GM19324 (cell line): ENCODE results near the gene IL12A.

Experiments
- ATAC-seq: cut with Tn5 transposase; IDR thresholded peaks from one replicate; pipeline ENCODE4 v1.9.1; 2021; ENCODE audit warnings: mild to moderate bottlenecking, moderate library complexity; ENCODE audit not compliant: unreplicated experiment, low FRiP score

IL12A gene

DNA sequence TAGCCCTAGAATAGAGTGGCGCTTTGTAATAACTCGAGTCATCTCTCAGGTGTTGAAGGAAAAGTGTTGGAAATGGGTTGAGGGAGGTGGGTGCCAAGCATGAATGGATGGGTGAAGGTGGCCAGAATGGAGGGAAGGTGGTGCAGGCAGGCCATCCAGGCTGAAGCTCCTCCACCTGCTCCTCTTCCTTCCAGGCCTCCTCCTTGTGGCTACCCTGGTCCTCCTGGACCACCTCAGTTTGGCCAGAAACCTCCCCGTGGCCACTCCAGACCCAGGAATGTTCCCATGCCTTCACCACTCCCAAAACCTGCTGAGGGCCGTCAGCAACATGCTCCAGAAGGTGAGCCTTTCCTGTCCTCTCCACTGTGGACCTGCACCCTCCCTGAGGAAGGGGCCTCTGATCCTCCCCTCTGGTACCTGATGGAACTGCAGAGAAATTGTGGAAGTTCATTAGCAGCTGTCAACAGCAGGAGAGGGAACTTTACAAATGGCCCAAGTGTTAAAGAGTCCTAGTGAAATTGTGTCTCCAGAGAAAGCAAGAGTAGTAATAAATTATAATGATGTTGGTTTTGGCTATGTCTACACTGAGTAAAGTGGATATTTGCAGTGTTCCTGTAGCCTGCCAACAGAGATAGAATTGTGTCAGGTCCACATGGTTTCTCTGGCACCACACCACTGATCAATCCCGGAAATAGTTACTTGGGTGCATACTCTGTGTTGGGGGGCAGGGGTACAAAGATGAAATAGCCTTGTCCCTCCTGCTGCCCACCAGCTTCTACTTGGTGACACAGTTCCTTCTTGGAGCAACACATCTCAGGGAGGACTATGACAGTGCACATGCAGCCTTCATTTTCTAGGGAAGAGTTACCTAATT is 1.6 kb downstream of the IL12A start:
- ATAC-seq, result no peak

DNA sequence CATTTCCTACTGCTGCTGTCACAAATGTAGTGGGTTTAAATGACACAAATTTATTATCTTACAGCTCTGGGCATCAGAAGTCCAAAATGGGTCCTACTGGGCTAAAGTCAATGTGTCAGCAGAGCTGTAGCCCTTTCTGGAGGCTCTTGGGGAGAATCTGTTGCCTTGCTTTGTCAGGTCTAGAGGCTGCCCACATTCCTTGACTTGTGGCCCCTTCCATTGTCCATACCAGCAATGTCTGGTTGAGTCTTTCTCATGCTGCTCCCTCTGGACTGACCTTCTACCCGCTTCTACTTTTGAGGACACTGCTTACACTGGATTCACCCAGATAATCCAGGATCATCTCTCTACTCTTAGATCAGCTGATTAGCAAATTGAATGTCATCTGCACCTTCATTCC is 3.0 kb downstream of the IL12A start:
- ATAC-seq, result no peak

DNA sequence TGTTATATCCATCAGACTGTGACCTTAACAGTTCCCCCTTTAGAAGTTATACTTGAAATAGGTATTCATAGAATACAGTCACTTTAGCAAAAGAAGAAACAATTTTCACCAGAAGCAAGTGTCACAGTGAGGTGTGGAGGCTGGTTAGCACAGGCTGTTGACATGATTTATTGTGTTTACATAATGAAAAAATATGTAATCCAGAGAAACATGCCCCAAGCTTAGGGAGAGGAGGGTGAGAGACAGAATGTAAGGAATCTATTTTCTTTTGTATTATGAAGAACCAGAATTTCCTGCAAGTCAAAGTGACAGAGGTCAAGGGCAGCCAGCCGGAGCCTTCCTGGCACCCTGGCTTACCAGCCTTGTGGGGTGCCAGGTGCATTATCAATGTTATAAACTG is 4.0 kb downstream of the IL12A start:
- ATAC-seq, result no peak

DNA sequence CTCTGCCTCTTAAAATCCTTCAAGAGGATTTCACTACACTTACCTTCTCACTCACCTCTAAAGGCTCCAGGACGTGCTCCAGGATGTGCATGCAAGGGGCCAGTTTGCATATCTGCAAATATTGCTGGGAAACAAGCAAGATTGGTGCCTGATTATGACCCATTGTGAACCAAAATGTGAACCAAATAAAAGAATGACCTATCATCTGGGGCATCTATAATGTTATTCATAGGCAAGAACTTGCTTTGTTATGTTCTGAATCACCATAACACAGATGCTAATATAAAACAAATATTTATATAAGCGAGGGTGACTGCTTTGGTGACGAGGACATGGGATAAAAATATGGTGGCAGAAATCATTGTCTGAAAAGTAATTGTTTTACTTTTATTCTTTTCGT is 5.5 kb downstream of the IL12A start:
- ATAC-seq, result no peak

DNA sequence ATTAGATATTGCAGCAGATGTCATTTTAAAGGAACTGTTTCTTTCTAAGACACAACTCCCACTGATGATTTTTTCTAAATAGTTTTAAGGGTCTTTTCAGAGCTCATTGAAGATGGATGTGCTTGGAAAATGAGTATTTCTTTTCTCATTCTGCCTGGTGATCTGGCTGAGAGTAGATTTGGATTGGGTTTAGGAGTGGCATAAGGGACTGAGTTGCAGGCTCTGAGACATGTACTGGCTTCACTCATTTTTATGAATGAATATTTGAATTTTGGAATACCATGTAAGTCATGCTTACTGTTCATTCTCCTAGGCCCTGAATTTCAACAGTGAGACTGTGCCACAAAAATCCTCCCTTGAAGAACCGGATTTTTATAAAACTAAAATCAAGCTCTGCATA is 6.5 kb downstream of the IL12A start:
- ATAC-seq, result no peak

DNA sequence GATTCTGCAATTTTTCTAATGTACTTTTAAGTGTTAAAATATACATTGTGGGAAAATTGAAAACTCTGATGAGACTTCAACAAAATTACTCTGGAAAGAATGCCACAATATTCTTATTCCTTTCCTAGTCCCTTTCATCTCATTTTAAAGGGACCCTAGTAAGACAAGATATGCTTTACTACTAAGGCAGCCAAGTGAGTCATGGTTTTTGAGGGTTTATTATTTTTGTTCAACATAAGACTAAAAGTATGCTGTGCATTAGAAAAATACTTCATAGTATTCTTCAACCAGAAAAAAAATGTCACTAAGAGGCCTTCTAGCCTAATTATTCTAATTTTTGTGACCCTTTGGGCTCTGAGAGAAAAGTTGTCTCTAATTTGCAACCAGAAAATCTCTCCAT is 7.4 kb downstream of the IL12A start:
- ATAC-seq, result no peak

DNA sequence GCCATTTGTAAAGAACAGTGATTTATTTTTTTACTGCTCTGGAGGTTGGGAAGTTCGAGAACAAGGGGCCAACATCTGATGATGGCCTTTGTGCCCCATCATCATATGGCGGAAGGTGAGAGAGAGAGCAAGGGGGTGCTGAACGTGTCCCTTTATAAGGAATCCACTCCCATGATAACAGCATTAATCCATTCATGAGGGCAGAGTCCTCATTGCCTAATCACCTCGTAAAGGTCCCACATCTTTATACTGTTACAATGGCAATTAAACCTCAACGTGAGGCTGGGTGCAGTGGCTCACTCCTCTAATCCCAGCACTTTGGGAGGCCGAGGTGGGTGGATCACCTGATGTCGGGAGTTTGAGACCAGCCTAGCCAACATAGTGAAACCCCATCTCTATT is 8.3 kb downstream of the IL12A start:
- ATAC-seq, result no peak

DNA sequence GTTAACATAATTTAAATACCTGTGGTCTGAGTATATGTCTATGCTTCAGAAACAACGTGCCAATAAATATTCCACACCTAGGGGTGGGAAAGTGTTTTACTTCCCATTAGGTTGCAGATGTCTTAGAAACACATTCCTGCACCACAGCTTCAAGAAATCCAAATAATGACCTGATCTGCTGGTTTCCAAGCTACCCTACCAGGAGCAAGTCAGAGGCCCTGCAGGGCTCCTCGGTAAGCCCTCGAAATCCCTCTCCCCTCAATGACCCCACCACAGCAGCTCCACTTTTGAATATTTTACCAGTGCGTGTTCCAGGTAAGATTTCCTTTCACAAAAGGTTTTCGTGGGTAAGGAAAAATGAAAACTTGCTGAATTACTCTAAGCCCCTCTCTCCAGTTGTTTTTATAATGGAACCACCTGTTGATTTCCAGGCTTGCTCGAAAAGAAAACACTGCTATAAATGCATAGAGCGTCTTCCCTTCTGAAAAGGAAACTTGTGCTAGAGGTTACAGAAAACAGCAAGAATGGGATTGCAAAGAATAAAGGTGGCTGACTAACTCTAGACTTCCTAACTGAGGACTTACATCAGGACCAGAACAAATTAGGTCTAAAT is 12.6 kb downstream of the IL12A start:
- ATAC-seq, result no peak

DNA sequence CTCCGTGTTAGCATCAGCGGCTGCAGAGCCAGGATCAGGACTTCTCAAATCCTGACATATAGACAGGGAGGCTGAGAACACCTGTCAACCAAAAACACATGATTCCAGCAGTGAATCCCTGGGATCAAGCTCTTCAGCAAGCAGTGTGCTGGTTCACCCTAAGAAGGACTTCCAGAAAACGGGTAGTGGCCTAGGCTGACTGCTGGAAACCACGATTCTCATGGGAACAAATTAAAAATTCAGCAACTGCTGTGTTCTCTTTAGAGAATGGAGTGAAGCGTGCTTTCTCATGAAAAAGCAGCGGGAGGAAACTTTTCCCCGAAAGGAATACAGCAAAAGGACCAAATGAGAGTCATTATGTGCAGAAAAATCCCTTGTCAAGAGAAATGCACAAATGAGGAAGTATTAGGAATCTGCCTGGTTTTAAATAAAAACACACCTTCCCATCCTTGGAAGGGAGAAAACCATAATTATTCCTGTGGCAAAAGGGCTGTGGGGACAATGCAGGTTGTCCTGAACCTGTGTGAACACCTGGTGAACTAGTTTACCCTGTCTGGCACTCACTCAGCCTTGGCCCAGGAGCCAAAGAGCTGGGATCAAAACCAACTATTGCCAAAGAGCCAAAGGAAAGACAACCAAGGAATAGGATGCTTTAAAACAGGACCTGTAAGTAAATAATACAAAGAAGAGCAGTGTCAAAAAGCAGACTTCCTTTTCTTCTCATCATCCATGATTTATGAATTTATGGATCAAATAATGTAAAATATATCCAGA is 13.4 kb downstream of the IL12A start:
- no peak for ATAC-seq

DNA sequence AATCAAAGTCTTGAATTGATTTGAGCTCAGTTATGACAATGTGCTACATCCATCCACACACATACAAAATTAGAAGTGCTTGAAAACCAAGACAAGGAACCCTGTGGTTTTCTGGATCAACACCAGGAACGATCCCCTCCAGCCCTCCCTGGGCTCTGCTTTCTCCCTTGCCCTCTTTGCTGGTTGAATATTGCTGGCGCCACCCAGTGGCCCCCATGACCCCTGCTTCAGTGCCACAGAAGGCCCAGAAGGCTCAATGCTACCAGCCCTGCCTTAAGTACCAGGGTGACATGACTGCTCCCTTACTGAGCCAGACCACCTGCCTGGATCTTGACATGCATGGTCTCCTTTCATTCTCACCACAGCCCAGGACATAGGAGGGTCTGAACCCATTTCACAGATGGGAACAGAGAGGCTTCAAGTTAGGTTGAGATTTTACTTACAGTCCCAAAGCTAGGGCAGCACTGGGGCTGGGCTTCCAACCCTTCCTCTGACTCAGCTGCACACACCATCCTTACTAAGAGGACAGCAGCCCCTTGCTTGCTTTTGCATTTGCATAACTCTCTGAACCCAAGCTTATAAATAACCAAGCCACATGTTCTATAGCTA is 15.0 kb downstream of the IL12A start:
- ATAC-seq, result peak; percentile 83

DNA sequence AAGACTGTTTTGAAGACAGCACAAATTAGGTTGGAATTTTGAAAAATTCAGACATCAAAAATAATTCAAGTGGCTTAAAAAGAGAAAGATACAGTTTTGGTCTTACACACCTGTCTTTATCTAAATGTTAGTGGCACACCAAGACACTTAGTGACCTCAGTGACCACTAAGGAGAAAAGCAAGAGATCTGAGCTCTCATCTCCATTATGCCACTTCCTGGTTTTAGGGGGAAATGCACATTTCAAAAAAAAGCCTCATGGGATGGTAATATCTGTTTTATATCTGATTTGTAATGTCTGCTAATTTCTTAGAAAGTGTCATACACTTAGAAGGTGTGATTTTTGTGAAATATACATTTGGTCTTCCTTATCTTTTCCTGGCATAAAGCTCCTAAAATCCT is 16.4 kb downstream of the IL12A start:
- ATAC-seq, result no peak

DNA sequence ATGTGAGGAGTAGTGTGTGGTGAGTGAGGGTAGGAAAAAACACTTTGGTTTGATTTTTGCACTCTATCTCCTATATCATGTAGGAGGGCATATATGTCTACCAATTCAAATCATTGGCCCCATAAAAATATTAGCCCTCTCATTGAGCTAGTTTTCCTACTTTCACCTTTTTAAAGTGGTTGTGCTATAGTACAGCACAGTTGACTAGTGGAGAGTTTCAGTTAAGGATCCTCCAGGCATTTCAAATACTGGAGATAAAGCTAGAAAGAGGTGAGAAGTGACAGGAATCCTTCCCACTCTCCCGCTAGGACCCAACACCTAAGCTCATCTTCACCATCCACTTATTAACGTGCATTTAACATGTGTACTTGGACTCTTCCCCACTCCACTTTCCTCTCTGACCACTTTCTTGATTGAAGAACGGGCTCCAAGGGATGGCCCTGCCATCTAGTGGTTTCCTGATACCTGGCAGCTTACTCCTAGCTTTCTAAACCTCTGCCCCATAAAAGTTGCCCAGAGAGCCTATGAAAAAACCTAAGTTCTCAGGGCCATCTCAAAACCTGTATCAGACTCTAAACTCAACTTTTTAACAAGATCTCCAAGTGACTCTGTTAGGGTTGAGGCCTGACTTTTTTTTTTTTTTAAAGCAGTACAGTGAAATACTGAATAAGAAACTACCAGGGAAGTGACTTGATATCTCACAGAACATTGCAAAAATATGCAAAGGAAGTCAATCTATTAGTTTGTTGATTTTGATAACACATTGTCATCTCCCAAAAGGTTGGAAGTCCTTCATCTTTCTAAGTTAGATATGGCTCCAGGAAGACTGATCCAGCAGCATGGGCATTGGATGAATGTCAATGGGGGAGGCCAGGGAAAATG is 17.9 kb downstream of the IL12A start:
- ATAC-seq, result peak; percentile 45

DNA sequence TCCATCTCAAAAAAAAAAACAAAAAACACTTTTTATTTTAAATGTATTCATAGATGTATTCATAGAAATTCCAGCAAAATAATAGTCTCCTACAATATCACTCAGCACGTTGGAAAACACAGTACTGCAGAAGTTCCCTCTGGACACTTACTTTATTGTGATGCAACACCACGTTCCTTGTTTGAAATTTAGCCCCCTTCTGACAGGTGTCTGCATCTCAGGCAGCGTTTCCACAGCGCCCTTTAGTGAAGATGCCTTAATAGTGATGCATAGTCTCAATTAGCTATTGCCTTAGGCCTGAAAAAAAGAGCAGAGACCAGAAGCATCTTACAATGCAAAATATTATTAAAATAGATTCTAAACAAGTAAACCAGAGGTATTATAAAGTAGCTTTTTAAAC is 20.3 kb downstream of the IL12A start:
- ATAC-seq, result no peak

DNA sequence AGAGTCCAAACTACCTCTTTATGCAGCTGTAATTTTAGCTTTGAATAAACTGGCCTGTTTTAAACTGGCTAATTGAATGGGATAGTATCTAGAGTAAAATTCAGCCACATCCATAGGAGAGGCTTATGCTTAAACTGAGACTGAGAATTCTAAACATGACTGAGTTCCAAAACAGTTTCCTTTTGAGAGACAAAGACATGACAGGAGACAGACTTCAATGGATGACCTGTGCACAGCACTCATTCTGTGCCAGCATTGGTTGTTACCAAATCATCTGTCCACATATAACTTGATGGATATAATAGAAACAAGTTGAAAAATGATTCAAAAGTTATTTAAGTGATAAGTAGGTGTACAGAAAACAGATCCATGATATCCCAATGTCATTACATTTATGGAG is 20.9 kb downstream of the IL12A start:
- no peak for ATAC-seq

DNA sequence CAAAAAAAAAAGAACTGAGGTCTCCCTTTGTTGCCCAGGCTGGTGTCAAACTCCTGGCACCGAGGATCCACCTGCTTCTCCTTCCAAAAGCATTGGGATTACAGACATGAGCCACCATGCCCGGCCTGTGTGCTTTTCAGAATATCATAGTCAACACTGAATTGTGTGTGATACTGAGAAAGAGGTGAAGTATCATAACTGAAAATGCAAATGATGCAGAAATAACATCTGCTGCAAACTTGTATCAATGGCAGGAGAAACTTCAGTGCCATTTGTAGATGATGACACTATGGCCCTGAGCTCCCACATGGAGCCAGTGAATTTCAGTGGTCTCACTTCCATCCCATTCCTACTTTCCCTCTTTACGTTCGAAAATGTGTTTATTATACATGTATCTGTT is 21.9 kb downstream of the IL12A start:
- peak; percentile 57 for ATAC-seq

DNA sequence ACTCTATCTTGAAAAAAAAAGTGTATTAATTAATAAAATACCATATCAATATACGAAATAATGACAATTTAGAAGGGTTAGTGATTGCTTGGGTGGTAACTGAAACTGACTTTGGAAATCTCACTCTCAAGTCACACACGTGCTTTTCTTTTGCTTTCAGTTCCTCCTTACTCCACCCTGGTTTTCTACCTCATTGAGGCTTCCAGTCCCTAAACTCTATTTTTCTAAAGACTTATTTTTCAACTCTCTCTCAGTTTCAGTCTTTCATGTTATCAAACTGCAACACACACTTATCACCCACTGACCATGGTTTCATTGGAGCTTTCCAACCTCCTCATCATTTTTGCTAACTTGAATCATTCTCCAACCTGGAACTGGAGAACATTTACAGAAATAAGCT is 23.5 kb downstream of the IL12A start:
- ATAC-seq, result peak; percentile 76

DNA sequence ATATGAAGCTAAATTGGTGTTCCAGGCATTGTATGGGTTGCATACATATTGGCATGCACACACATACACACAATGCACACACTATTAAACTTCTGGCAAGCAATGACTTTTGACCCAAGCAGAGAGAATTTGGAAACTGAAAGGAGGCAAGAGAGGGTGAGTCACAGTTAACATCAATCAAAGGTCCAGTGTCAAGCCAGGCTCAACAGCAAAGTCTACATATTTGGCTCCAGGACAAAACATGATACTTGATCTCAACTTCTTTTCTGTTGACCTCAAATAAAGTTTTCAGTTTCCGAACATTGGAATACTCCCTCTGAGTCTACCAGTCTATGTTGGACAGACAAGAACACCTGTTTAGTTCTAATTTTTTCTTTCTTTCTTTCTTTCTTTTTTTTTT is 28.3 kb downstream of the IL12A start:
- ATAC-seq, result no peak

DNA sequence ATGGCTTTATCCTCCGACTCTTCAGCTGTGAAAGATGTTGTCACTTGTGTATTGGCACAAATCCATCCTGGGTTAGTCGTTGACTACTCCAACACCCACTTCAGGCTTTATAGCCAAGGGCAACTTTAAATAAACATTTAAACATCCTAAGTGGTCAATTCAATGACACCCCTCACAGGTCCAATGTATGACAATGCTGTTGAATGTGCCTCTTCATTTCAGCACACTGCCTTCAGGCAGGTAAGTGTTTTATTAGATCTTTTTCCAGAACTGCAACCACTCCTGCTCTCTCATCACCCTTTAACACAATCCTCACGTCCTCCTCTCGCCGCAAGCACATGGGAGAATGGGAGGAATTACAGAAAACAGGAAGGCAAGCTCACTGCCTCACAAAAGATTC is 30.3 kb downstream of the IL12A start:
- ATAC-seq, result no peak

DNA sequence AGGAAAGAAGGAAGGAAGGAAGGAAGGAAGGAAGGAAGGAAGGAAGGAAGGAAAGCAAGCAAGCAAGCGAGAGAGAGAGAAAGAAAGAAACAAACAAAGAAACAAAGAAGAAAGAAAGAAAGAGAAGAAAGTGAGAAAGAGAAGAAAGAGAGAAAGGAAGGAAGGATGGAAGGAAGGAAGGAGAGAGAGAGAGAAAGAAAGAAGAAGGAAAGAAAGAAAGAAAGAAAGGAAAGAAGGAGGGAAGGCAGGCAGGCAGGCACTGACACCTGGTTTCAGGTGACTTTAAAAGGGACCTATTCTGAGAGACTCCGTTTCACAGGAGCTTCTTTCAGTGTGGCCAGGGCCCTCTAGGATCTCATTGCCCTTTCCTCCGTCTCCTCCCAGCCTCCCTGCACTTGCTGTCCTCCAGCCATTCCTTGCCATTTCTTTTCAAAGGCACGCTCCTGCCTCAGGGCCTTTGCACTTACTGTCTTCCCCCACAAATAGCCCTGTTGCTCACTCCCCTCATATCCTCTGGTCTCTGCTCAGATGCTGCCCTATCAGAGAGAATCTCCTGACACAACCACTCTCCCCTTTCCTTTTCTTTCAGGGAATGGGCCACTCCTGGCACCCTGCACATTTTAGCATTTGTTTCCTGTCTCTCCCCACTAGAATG is 31.5 kb downstream of the IL12A start:
- no peak for ATAC-seq

DNA sequence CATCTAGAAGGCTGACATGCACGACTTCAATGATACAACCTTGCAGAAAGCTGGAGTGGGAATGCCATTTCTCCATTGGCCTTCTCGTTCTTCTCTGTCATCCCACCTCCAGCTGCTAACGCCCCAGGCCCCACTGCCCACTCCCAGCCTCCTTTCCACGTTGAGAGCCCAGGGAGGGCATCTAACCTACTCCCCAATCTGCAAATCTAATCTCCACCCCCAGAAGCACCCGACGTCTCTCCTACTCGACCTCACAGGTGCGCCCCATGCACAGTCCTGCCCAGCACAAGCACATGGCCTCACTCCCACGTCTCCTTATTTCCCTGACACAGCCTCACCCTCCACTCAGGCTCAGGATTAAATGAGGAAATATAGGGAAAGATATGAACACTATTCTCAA is 33.4 kb downstream of the IL12A start:
- ATAC-seq, result no peak
